H1 (cell line): ENCODE data around the gene DAZAP1. TPM values are rescaled to one million over a fixed set of nuclear protein-coding genes. Genes with fewer than 3 reads are reported as not detected.

Experiments
- CTCF ChIA-PET: fragments of 300-600 bp; sonication (Branson Sonifier 250); formaldehyde crosslinking; loops from one replicate; lab custom pipeline; 2021; ENCODE audit not compliant: partially characterized antibody; lab: Charles Lee
- POLR2A ChIA-PET: fragments of 300-600 bp; sonication (Branson Sonifier 250); formaldehyde crosslinking; loops from one replicate; lab custom pipeline; 2021; ENCODE audit warnings: inconsistent platforms; ENCODE audit not compliant: partially characterized antibody; lab: Charles Lee
- DNase-seq, 2 experiments: peaks; one replicate each; pipeline versions ENCODE4 v3.0.0 to v3.0.0-alpha.2; 2010 to 2022; ENCODE audit warnings: low spot score in 2 of 2, low read depth in 1 of 2, mixed read lengths in 1 of 2
- FAIRE-seq: peaks from 2 replicates; lab custom pipeline; 2011; peaks lifted over from hg19 to GRCh38; lab: Jason Lieb, UNC
- H2AFZ ChIP-seq: 2 replicates; pipeline ENCODE4 v1.8.1; 2012; ENCODE audit warnings: low read length, inconsistent platforms
- H2AK5ac ChIP-seq: 2 replicates; pipeline ENCODE4 v1.6.1; 2013; ENCODE audit warnings: low read depth, low read length
- H2BK120ac ChIP-seq: replicated peaks from 2 replicates; pipeline ENCODE3; 2013; ENCODE audit warnings: low read depth, low read length, inconsistent platforms
- H2BK12ac ChIP-seq: 2 replicates; pipeline ENCODE4 v1.6.1; 2013; ENCODE audit warnings: low read depth, low read length
- H2BK15ac ChIP-seq: 2 replicates; pipeline ENCODE4 v1.6.1; 2013; ENCODE audit warnings: low read length
- H2BK20ac ChIP-seq: 2 replicates; pipeline ENCODE4 v1.6.1; 2013; ENCODE audit warnings: low read length
- H2BK5ac ChIP-seq: 2 replicates; pipeline ENCODE4 v1.6.1; 2013; ENCODE audit warnings: low read depth, low read length
- H3K14ac ChIP-seq: 2 replicates; pipeline ENCODE4 v1.6.1; 2013; ENCODE audit warnings: inconsistent platforms; ENCODE audit not compliant: insufficient read length
- H3K18ac ChIP-seq: 2 replicates; pipeline ENCODE4 v1.6.1; 2013; ENCODE audit warnings: low read length; ENCODE audit errors: extremely low read depth
- H3K23ac ChIP-seq: 2 replicates; pipeline ENCODE4 v1.6.1; 2013; ENCODE audit warnings: inconsistent platforms; ENCODE audit not compliant: insufficient read length
- H3K23me2 ChIP-seq: 2 replicates; pipeline ENCODE4 v1.6.1; 2013; ENCODE audit warnings: low read depth, low read length
- H3K27ac ChIP-seq: 2 replicates; pipeline ENCODE4 v1.6.1; 2011; ENCODE audit warnings: low read depth, low read length, inconsistent platforms
- H3K27me3 ChIP-seq, 4 experiments: replicated peaks in 1 of 4; 1 replicate in 1 of 4; 2 replicates in 3 of 4; pipeline versions ENCODE4 v1.6.1 to v1.8.1; 2011 to 2013; ENCODE audit warnings: low read length in 3 of 4, mild to moderate bottlenecking in 3 of 4, inconsistent platforms in 2 of 4, mixed read lengths in 2 of 4, moderate library complexity in 1 of 4; ENCODE audit not compliant: control insufficient read depth in 3 of 4, insufficient read depth in 3 of 4; ENCODE audit errors: extremely low read depth in 1 of 4
- H3K36me3 ChIP-seq, 4 experiments: 2 replicates each; pipeline versions ENCODE4 v1.6.1 to v1.8.1; 2011 to 2013; ENCODE audit warnings: mild to moderate bottlenecking in 4 of 4, low read length in 3 of 4, moderate library complexity in 2 of 4, control low read depth in 1 of 4, inconsistent platforms in 1 of 4; ENCODE audit not compliant: insufficient read depth in 4 of 4, control insufficient read depth in 2 of 4
- H3K4ac ChIP-seq: replicated peaks from 2 replicates; pipeline ENCODE3; 2013; ENCODE audit warnings: low read length, low read depth, mixed read lengths, inconsistent platforms; ENCODE audit not compliant: insufficient read length
- H3K4me1 ChIP-seq, 4 experiments: replicated peaks in 1 of 4; 1 replicate in 1 of 4; 2 replicates in 3 of 4; pipeline versions ENCODE4 v1.6.1 to v1.8.1; 2011 to 2013; ENCODE audit warnings: low read length in 3 of 4, inconsistent platforms in 2 of 4, mixed read lengths in 1 of 4; ENCODE audit not compliant: insufficient read depth in 4 of 4, control insufficient read depth in 3 of 4
- H3K4me2 ChIP-seq, 2 experiments: 2 replicates each; pipeline versions ENCODE4 v1.6.1 to v1.8.1; 2011 to 2013; ENCODE audit warnings: low read depth in 2 of 2, low read length in 2 of 2, control low read depth in 1 of 2, inconsistent platforms in 1 of 2, mild to moderate bottlenecking in 1 of 2; ENCODE audit not compliant: insufficient read depth in 1 of 2
- H3K4me3 ChIP-seq, 4 experiments: fragments of 200-600, 300-600 bp in 1 of 4; sonication (generic), shearing (Covaris generic), sonication (Bioruptor Twin) in 1 of 4; 2 replicates each; pipeline versions ENCODE4 v1.5.1 to v1.8.1; 2011 to 2016; ENCODE audit warnings: low read length in 4 of 4, low read depth in 3 of 4, control low read depth in 2 of 4, inconsistent platforms in 2 of 4, mild to moderate bottlenecking in 2 of 4, mixed read lengths in 1 of 4, moderate library complexity in 1 of 4; ENCODE audit not compliant: insufficient read depth in 2 of 4; ENCODE audit errors: extremely low read depth in 1 of 4
- H3K56ac ChIP-seq: replicated peaks from 2 replicates; pipeline ENCODE3; 2013; ENCODE audit warnings: low read depth, mild to moderate bottlenecking, mixed read lengths, low read length, inconsistent platforms; ENCODE audit not compliant: insufficient read length
- H3K79me1 ChIP-seq: 2 replicates; pipeline ENCODE4 v1.6.1; 2013; ENCODE audit warnings: low read depth, low read length, control low read depth
- H3K79me2 ChIP-seq, 2 experiments: 2 replicates each; pipeline versions ENCODE4 v1.6.1 to v1.8.1; 2012 to 2013; ENCODE audit warnings: low read length in 2 of 2, mild to moderate bottlenecking in 2 of 2, inconsistent platforms in 1 of 2; ENCODE audit not compliant: insufficient read depth in 2 of 2, control insufficient read depth in 1 of 2
- H3K9ac ChIP-seq, 4 experiments: replicated peaks in 1 of 4; 1 replicate in 1 of 4; 2 replicates in 3 of 4; pipeline versions ENCODE4 v1.6.1 to v1.8.1; 2011 to 2013; ENCODE audit warnings: low read depth in 3 of 4, low read length in 3 of 4, control low read depth in 2 of 4, mild to moderate bottlenecking in 2 of 4, moderate library complexity in 2 of 4, inconsistent platforms in 1 of 4; ENCODE audit errors: extremely low read depth in 1 of 4
- H3K9me3 ChIP-seq, 2 experiments: 2 replicates each; pipeline versions ENCODE4 v1.6.1 to v1.8.1; 2012 to 2013; ENCODE audit warnings: mild to moderate bottlenecking in 2 of 2, moderate library complexity in 2 of 2, control low read depth in 1 of 2, inconsistent platforms in 1 of 2, low read depth in 1 of 2, low read length in 1 of 2, mixed read lengths in 1 of 2; ENCODE audit not compliant: insufficient read depth in 2 of 2
- H4K20me1 ChIP-seq, 2 experiments: replicated peaks in 1 of 2; 2 replicates each; pipeline versions ENCODE3 to v1.8.1; 2011 to 2013; ENCODE audit warnings: inconsistent platforms in 2 of 2, low read length in 2 of 2, mild to moderate bottlenecking in 1 of 2; ENCODE audit not compliant: insufficient read depth in 2 of 2, control insufficient read depth in 1 of 2
- H4K5ac ChIP-seq: 2 replicates; pipeline ENCODE4 v1.6.1; 2013; ENCODE audit warnings: low read length, low read depth, mixed read lengths, inconsistent platforms; ENCODE audit not compliant: insufficient read length
- H4K8ac ChIP-seq: 2 replicates; pipeline ENCODE4 v1.8.0; 2013; ENCODE audit warnings: mild to moderate bottlenecking, moderate library complexity, low read length, inconsistent platforms; ENCODE audit not compliant: insufficient read depth; ENCODE audit errors: extremely low read depth
- H4K91ac ChIP-seq: replicated peaks from 2 replicates; pipeline ENCODE3; 2013; ENCODE audit warnings: low read length, mixed read lengths, inconsistent platforms; ENCODE audit not compliant: insufficient read length
- CTCF ChIP-seq, 3 experiments: IDR thresholded peaks; 1 replicate in 2 of 3; 2 replicates in 1 of 3; pipeline versions ENCODE4 v1.5.1 to v1.6.1; 2011; ENCODE audit warnings: low read length in 3 of 3, mild to moderate bottlenecking in 3 of 3, inconsistent platforms in 2 of 3, low read depth in 1 of 3, moderate library complexity in 1 of 3; ENCODE audit not compliant: insufficient read depth in 1 of 3; ENCODE audit errors: control extremely low read depth in 1 of 3
- MAX ChIP-seq: IDR thresholded peaks from 2 replicates; pipeline ENCODE4 v1.6.1; 2012; ENCODE audit warnings: inconsistent platforms
- SP2 ChIP-seq: IDR thresholded peaks from 2 replicates; pipeline ENCODE4 v1.6.1; 2012; ENCODE audit warnings: mild to moderate bottlenecking, low read length, inconsistent platforms
- whole genome bisulfite sequencing, 2 experiments: shearing (Covaris generic) in 1 of 2; methylation state at CpG; one replicate each; pipeline versions ENCODE4 v1.1.6 to v1.1.7; 2013 to 2015; ENCODE audit warnings: low lambda C conversion rate in 2 of 2, mixed read lengths in 2 of 2, inconsistent platforms in 1 of 2, low coverage in 1 of 2, missing lambda C conversion rate in 1 of 2; ENCODE audit not compliant: insufficient replicate concordance in 2 of 2, insufficient coverage in 1 of 2, insufficient read length in 1 of 2; ENCODE audit errors: extremely low coverage in 1 of 2, missing lambda C conversion rate in 1 of 2; 5-methylcytosine and 5-hydroxymethylcytosine counted together
- polyA plus RNA-seq, 7 experiments: library from polyadenylated mRNA; depleted of rRNA in 3 of 7; stranded (reverse) in 5 of 7; unstranded in 2 of 7; fragments of >200 nt in 5 of 7; fragments of 200-250 nt in 2 of 7; gene quantifications; 1 replicate in 5 of 7; 2 replicates in 1 of 7; 4 replicates in 1 of 7; pipeline versions ENCODE4 v1.2.1 to v1.2.3, GENCODE V29; 2011 to 2013; ENCODE audit warnings: missing spikeins in 2 of 7, mixed read lengths in 2 of 7
- total RNA-seq: library from RNA; stranded (reverse); fragmentation: NEBNext Ultra II Directional; extraction: Animal tissue kit (Norgen Biotek cat#: 25700); gene quantifications from 2 replicates; pipeline ENCODE4 v1.2.1, GENCODE V29; 2021

Gene DAZAP1
- total and polyA plus RNA-seq, 2 of the 8 experiments (the other 6 are each of a cell fraction or from before 2014, with no cell fraction given) = 79.6 to 341 TPM

- no peak for DNase-seq
- Histone ChIP-seq H3K23ac (no peak overlapping the region), H3K27me3 (peaks cover 47 to 67% (median 65%) of the 10 kb centered on the region in 4 experiments), H2BK5ac (0 out of 2 replicates have a peak overlapping the region, but pooled peaks have one; percentile 24), H2AK5ac (no peak overlapping the region), H3K4ac (no peak overlapping the region), H3K4me2 (peak overlapping the region; percentile 86 to 91; a peak in 3 of 4 replicates), H3K79me1 (peaks cover 2% of the 10 kb centered on the region; the same call in 1 of the 2 replicates), H4K5ac (no peak overlapping the region), H4K8ac (no peak overlapping the region; the same call in none of the 2 replicates)
- WGBS, 2 experiments = 38% methylated on average over 20 of the region's 24 CpGs; no CpG with 5 or more reads in 1 of the 2 experiments
- TF ChIP-seq CTCF (IDR thresholded peaks at IDR 0.05; ENCODE audit: control extremely low read depth in 1 of 3, insufficient read depth in 1 of 3, low read depth in 1 of 3, low read length in 3 of 3) (peak in 2 of 3 experiments; percentile 34 to 41; a peak in 2 of 4 replicates), MAX (peak; percentile 27; the same call in 1 of the 2 replicates), SP2 (no peak)
- TF ChIP-seq, all 59 proteins: peak for 2
- Histone ChIP-seq H3K9me3 (no peaks in the 10 kb centered on the region; a peak in 1 of 4 replicates), H2BK120ac (no peak overlapping the region), H3K27ac (no peak overlapping the region), H3K36me3 (peaks cover 0 to 32% (median 0%) of the 10 kb centered on the region in 4 experiments; a peak in 2 of 8 replicates), H2BK15ac (no peak overlapping the region), H3K18ac (no peak overlapping the region), H2BK12ac (no peak overlapping the region), H3K56ac (no peak overlapping the region), H3K14ac (no peak overlapping the region), H3K9ac (no peak overlapping the region), H3K23me2 (peaks cover 10% of the 10 kb centered on the region; the same call in 1 of the 2 replicates), H2BK20ac (no peak overlapping the region), H3K4me3 (peak overlapping the region in 1 of 4 experiments; percentile 56; a peak in 2 of 8 replicates), H4K20me1 (peaks cover 23 to 55% of the 10 kb centered on the region in 2 experiments), H3K4me1 (peaks cover 0 to 40% (median 19%) of the 10 kb centered on the region in 4 experiments; a peak in 5 of 7 replicates), H4K91ac (no peak overlapping the region), H3K79me2 (no peaks in the 10 kb centered on the region), H2AFZ (no peak overlapping the region)
- CTCF ChIA-PET = interaction anchor here (0.7 to 1.9 kb wide), 10 partner anchors 8 to 188 kb away, joined by 3 to 10 read pairs (median 4); no protein-coding TSS in a partner anchor
- POLR2A ChIA-PET = interaction anchor here (0.8 to 2.5 kb wide), 13 partner anchors 14 to 202 kb away, joined by 3 to 11 read pairs (median 4); partner anchors contain the start of genes ADAMTSL5 and CIRBP
- FAIRE-seq = no peak
These were observed 64.3 kb downstream of the DAZAP1 start for GRCh38 chr19:1471515-1472160.
